Right renal pelvis (tissue), 4 donors: ENCODE measurements around the gene PRODH2. TPM values are rescaled to one million over a fixed set of nuclear protein-coding genes. Genes with fewer than 3 reads are reported as not detected.

ENCODE experiments used
- DNase-seq, 4 donors: peaks; one replicate each; pipeline ENCODE4 v3.0.0-alpha.2; 2013; ENCODE audit warnings: low read depth in 4 of 4, low spot score in 3 of 4, missing footprints in 1 of 4
- polyA plus RNA-seq, 4 donors: library from polyadenylated mRNA; unstranded; fragments of 120-200 nt; gene quantifications; one replicate each; pipeline ENCODE4 v1.2.1, GENCODE V29; 2013; ENCODE audit not compliant: insufficient read length in 4 of 4

PRODH2 gene, protein sequence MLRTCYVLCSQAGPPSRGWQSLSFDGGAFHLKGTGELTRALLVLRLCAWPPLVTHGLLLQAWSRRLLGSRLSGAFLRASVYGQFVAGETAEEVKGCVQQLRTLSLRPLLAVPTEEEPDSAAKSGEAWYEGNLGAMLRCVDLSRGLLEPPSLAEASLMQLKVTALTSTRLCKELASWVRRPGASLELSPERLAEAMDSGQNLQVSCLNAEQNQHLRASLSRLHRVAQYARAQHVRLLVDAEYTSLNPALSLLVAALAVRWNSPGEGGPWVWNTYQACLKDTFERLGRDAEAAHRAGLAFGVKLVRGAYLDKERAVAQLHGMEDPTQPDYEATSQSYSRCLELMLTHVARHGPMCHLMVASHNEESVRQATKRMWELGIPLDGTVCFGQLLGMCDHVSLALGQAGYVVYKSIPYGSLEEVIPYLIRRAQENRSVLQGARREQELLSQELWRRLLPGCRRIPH
- 10 to 100 TPM; 24.6 to 48.0 (median 32.4) TPM for polyA plus RNA-seq

DNA sequence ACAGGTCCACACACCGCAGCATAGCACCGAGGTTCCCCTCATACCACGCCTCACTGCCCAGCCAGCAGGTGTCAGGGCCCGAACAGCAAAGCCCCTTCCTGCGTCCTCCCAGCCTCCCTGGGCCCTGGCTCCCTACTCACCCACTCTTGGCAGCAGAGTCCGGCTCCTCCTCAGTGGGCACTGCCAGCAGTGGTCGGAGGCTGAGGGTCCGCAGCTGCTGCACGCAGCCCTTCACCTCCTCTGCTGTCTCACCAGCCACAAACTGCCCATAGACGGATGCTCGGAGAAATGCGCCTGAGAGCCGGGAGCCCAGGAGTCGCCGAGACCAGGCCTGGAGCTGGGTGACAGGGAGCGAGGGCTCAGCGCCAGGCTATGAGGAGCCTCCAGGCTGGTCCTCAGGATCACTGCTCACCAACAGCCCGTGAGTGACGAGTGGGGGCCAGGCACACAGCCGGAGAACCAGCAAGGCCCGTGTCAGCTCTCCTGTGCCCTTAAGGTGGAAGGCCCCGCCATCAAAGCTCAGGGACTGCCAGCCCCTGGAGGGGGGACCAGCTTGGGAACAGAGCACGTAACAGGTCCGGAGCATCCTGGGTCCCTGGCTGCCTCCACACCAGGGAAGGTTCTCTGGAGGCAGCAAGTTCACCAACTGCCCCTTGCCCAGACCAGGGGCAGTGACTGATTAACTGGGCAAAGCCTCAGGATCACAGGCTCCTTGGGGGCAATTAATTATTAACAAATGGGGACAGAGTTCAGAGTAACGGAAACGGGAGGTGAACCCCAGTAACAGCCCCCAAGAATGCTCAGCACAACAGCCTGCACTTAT, at the start of gene PRODH2:
Gene PRODH2 (minus strand): TSS at position 626 of the 823 bp plus-strand sequence. CDS start 40 bp downstream, at position 586.
- peak in 1 of 4 donors; percentile 17 for DNase-seq

DNA sequence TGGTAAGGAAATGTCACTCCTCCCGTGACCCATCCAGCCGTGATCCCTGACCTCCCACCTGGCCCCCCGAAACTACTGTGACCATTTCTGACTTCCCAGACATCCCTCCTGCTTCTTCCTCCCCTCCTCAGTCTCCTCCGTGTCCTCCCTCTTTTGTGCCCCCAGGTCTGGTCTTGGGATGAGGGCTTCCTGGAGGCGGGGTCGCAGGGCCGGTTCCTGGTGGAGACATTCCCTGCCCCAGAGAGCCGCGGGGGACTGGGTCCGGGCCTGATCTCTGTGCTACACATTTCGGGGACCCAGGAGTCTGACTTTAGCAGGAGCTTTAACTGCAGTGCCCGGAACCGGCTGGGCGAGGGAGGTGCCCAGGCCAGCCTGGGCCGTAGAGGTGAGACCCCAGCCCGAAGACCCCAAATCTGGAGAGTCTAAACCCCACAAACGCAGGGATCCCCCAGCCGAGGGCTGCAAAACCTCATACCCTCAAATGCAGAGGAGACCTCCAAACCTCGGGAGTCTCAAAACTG, 49.1 kb upstream of the PRODH2 start:
- no peak for DNase-seq

DNA sequence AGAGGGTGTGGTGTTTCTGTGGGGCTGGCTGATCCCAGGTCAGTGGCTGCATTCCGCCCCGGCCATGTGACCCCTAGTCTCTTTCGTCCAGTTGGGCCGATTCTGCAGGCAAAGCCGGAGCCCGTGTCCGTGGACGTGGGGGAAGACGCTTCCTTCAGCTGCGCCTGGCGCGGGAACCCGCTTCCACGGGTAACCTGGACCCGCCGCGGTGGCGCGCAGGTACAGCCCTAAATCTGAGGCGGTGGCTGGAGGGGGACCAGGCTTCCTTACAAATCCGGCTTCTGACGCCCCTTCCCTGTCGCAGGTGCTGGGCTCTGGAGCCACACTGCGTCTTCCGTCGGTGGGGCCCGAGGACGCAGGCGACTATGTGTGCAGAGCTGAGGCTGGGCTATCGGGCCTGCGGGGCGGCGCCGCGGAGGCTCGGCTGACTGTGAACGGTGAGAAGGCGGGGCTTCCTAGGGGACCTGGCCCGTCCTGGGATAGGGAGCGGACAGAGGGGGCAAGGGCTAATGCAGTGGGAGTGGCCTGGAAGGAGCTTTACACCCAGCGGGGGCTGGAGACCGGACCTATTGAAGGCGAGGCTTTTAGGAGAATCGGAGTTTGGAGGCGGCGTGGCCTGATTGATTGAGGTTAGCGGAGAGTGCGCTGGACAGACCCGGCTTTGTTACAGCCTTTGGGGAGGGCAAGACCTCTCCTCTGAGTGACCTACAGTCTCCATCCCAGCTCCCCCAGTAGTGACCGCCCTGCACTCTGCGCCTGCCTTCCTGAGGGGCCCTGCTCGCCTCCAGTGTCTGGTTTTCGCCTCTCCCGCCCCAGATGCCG, 48.4 kb upstream of the PRODH2 start:
- no peak for DNase-seq

DNA sequence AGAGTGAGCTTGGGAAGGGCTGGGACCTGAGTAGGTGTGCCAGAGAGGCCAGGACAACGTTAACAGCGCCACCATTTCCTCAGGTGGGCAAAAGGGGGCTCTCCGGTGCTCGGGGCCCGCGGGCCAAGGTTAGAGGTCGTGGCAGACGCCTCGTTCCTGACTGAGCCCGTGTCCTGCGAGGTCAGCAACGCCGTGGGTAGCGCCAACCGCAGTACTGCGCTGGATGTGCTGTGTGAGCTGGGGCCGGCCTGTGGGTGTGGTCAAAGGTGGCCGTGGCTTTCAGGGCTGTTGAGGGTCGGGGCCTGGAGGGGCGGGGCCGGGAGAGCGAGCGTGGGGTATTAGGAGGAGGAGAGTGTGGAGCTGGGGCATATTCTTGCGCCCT, 47.8 kb upstream of the PRODH2 start:
- DNase-seq = no peak

DNA sequence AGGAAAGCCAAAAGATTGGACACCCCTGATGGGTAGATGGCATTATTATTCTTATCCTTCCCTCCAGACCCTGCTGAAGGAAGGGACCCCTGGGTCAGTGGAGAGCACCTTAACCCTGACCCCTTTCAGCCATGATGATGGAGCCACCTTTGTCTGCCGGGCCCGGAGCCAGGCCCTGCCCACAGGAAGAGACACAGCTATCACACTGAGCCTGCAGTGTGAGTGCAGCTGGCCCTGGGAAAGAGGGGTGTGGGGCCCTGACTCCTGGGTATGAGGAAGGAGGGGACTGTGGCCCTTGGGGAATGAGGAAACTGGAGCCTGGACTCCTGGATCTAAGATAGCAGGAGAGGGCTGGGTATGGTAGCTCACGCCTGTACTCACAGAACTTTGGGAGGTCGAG, 46.8 kb upstream of the PRODH2 start:
- no peak for DNase-seq

DNA sequence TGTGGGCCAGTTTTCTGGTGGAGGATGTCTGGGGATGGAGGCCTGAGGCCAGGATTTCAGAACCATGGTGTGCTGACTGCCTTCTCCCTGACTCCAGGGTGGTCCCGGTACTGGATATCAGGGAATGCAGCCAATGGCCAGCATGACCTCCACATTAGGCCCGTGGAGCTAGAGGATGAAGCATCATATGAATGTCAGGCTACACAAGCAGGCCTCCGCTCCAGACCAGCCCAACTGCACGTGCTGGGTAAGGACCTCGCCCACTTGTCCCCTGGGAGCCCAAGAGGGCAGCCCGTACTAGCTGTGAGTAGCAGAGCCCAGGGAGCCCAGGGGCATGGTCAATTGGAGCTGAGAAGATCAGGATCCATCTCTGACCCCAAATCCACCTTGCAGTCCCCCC, 45.7 kb upstream of the PRODH2 start:
- DNase-seq = no peak

DNA sequence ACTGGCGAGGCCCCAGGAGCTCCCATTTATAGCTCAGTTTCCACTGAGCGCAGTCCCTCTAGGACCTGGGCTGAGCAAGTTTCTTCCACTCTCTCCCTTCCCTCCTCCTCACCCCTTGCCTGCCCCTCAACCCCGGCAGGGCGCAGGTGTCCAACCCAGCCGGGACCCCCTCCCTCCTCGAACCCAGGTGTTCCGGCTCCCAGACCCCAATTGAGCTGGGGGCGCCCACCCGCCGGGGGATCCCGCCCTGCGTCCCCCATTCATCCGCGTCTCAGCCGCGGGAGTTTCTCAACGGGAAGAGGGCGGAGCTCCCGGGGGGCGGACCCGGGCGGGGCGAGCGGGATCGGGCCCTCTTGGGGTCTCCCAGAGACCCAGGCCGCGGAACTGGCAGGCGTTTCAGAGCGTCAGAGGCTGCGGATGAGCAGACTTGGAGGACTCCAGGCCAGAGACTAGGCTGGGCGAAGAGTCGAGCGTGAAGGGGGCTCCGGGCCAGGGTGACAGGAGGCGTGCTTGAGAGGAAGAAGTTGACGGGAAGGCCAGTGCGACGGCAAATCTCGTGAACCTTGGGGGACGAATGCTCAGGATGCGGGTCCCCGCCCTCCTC, 44.0 kb upstream of the PRODH2 start, which contains the start of gene KIRREL2:
Gene KIRREL2 (plus strand): TSS at position 366 of the 604 bp plus-strand sequence. CDS start 209 bp downstream, at position 575.
- DNase-seq = no peak

DNA sequence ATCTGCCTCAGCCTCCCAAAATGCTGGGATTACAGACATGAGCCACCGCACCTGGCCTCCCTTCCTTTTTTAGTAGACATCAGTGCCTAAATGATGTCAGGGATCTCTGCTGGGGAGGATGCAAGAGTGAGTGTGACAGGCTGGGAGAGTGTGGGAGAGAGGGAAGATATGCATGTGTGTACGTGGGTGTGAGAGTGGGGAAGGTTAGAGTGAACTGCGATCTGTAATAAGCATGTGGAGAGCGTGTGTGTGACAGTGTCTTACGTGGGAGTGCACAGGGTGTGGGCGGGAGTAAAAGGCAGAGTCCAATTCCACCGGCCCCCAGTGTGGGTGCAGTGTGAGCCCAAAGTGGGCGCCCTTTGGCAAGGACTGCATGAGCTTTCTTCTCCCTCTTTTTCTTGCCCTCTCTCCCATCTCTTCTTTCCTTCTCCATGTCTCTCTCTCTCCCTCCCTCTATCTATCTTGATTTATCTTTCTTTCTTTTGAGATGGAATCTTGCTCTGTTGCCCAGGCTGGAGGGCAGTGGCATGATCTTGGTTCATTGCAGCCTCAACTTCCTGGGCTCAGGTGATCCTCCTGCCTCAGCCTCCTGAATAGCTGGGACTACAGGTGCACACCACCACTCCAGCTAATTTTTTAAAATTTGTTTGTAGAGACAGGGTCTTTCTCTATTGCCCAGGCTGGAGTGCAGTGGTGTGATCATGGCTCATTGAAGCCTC, 40.6 kb upstream of the PRODH2 start:
- no peak for DNase-seq

DNA sequence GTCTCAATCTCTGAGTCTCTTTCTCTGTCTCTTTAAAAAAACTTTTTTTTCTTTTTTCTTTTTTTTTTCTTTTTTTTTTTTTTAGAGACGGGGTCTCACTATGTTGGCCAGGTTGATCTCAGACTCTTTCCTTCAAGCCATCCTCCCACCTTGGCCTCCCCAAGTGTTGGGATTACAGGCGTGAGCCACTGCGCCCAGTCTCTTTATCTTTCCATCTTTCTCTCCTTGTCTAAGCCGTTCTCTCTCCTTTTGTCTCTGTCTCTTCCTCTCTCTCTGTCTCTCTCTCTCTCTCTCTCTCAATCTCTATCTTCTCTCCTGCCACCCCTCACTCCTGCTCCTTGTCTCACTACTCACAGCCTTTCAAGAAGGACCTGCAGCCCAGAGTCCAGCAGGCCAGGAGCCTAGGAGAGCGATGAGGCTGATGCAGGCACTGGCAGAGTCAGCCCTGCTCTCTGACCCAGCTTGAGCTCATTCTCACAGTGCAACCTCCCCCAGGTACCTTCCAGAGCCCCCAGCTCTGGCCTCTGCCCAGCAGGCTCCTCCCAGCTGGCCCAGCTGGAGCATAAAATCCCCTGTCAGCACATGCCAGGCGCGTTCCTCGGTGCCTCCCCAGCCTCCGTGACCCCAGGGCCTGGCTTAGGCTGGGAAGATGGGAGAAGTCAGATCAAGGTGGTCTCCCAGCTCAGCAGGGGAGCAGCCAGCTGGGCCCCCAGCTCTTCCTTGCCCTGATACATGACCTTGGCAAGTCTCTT, 39.6 kb upstream of the PRODH2 start, which contains the start of gene NPHS1:
Gene NPHS1 (minus strand): TSS at position 476 of the 752 bp plus-strand sequence. CDS start 667 bp downstream, outside the sequence.
- no peak for DNase-seq

DNA sequence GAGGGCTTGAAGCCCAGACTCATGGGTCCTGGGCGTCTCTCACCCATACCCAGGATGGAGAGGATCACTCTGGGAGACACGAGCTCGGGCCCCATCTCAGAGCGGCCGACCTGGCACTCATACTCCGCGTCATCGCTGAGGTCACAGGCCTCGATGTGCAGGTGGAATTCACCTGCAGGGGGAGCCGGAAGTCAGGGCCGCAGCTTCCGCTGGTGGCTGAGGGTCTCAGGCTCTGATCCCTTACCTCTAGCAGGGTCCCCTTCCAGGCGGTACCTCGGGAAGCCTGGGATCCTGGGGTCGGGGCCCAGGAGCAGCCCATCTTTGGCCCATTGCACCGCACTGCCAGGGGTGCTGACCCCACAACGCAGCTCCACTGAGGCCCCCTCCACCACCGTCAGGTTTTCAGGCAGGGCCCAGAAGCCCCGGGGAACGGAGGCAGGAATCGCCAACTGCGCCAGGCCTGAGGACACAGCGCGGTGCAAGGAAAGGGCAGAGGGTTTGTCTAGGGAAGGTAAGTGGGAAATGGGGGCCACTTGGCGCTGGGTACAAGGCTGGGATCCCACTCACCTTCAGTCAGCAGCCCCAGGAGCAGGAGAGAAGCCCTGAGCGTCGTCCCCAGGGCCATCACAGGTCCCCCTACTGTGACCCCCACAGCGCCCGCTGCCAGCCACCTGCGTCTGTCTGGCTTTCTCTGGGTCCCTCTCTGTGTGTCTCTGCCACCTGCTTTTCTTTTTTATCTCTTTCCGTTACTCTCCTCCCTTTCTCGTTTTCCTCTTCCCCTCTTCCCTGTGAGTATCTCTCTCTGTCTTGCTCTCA, 38.8 kb upstream of the PRODH2 start:
- DNase-seq = no peak

DNA sequence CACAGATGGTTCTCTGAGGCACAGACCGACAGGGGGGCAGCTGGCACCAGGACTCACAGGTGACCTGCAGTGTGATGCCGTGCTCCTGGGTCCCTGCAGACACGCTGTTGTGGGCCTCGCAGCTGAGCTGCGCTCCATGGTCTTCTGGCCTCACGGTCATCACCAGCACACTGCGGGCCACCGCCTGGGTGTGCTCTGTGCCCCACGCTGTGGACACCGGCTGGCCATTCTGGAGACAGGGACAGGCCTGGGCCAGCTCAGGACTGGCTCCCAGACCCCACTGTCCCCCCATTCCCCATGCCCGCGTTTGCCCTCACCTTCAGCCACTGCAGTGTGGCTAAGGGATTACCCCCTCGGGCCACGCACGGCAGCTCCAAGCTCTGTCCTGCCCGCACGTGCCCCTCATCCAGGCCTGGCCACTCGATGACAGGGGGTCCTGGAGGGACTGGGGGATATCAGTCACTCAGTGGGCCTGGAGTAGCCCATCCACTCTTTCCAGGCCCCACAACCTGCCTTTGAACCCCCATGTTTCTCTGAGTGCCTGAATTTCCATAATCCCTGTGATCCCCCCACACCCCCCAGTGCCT, 36.4 kb upstream of the PRODH2 start:
- no peak for DNase-seq

DNA sequence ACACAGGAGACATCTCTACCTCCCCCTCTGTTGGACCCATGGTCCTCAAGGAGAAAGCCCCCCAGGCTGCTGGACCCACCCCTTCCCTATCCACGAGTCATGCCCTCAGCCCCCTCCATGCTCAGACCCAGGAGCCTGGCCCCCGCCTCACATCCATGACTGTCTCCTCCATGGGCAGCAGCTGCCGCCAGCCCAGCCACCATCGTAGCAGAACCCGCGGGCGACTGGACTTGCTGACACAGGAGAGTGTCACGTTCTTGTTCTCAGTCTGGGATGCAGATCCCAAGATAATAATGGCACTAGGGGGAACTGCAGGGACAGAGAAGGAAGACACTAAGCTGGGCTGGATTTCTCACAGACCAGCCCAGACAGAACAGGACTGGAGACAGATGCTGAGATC, 35.8 kb upstream of the PRODH2 start:
- DNase-seq = no peak

DNA sequence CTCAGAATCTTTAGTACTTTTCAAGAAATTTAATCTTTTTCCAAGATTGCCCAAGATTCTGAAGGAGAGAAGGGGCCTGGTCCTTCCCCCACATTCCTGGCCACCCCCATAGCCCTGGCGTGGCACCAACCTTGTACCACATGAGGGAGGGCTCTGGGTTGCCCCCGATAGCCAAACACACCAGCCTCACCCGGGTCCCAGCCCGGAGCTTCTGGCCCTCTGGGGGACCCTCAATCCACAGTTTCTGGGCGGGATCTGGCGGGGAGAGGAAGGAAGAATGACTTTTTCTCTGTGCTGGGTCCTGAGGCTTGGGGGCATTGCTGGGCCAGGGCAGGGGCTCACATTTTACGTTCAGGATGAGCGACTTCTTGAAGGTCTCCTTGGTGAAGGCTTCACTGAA, 35.3 kb upstream of the PRODH2 start:
- DNase-seq = no peak

DNA sequence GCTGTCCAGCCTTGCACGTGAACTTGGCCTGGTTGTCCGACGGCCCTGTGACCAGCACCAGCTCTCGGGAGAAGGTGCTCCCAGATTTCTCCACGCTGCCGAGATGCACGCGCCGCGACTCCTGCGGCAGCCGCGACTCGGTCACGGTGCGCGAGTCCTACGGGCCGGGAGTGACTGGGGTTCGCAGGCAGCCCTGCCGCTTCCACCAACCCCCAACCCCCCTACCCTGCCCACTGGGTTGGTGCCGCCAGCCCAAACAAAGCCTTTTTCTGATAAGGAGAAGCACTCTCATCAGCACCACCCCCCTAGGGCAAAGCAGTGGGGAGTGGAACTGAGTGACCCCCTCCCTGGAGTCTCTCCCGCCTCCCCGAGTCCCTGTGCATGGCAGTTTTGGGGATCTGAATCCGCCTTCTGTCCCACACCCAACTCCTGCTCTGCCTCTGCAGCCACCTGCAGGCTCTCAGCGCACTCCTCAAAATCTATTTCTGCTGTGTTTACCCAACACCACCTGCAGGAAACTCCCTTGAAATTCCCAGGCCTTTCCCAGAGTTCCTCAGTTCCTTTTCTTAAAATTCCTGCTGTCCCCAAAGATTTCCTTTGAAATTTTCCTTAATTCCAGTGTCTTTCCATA, 33.5 kb upstream of the PRODH2 start:
- DNase-seq = no peak

DNA sequence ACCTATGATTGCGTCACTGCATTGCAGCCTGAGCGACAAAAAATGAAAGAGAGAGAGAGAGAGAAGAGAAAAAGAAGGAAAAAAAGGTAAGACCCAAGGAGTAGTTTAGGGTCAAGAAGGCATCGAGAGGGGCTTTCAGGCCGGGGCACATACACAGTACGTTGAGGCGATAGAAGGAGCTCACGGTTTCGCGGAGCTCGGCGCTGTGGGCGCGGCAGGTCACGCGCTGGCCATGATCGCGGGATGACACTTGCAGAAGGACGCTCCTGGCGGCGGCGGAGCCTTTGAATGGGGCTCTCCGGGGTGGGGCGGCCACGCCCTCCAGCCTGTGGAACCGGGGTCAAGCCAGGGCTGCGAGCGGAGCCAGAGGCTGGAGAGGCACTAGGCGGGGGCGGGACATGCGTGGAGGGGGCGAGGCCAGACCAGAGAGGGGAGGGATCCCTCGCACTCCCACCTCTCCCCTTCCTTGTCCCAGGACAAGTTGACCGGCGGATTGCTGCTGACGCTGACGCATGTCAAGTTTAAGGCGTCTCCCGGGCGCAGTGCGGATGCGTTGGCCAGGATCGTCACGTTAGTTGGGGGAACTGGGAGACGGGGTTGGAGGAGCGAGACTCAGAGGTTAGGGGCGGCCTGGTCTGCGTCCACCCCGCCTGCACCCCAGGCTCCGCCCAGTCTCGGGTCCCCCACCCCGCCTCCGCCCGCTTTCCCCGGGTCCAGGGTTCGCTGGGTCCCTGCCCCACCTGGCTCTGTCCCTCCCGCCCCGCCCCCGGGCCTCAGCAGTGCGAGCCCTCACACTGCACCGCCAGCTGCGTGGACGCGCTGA, 32.8 kb upstream of the PRODH2 start:
- DNase-seq = no peak
